Activated CD8-positive, alpha-beta T cell treated with anti-CD3 and anti-CD28 coated beads for 36 hours (primary cell): ENCODE data around the gene TGFBR2. TPM values are rescaled to one million over a fixed set of nuclear protein-coding genes. Genes with fewer than 3 reads are reported as not detected.

Experiments
- ATAC-seq: fragments of 200-7000 bp; cut with Tn5 transposase; one replicate; pipeline ENCODE4 v1.10.0; 2021; ENCODE audit warnings: mild to moderate bottlenecking, moderate library complexity
- CTCF ChIA-PET: fragments of 350-600 bp; sonication (Branson Sonifier 250); formaldehyde crosslinking; loops from one replicate; lab custom pipeline; 2021; ENCODE audit warnings: antibody characterized with exemption; lab: Charles Lee
- POLR2A ChIA-PET: fragments of 350-600 bp; sonication (Branson Sonifier 250); formaldehyde crosslinking; loops from one replicate; lab custom pipeline; 2021; ENCODE audit warnings: antibody characterized with exemption; lab: Charles Lee
- DNase-seq: peaks from one replicate; pipeline ENCODE4 v3.0.0-alpha.2; 2020
- H3K27ac Mint-ChIP-seq: one replicate; pipeline ENCODE4 v1.8.0; 2021; ENCODE audit warnings: mild to moderate bottlenecking, mixed read lengths
- H3K27me3 Mint-ChIP-seq: one replicate; pipeline ENCODE4 v1.8.0; 2021; ENCODE audit warnings: mixed read lengths
- H3K36me3 Mint-ChIP-seq: one replicate; pipeline ENCODE4 v1.8.0; 2021; ENCODE audit warnings: low read depth, mixed read lengths
- H3K4me1 Mint-ChIP-seq: one replicate; pipeline ENCODE4 v1.8.0; 2021; ENCODE audit warnings: low read depth, mixed read lengths
- H3K4me3 Mint-ChIP-seq: one replicate; pipeline ENCODE4 v1.8.0; 2021; ENCODE audit warnings: mild to moderate bottlenecking, moderate library complexity, mixed read lengths
- H3K9me3 Mint-ChIP-seq: one replicate; pipeline ENCODE4 v1.8.0; 2021; ENCODE audit warnings: mixed read lengths
- intact Hi-C: fragments of 100-400 bp; cut with micrococcal nuclease; formaldehyde crosslinking; loops from one replicate; pipeline ENCODE4 v1.10.0; 2022
- total RNA-seq, 2 experiments: library from RNA; stranded (reverse); gene quantifications; one replicate each; pipeline ENCODE4 v1.2.3, GENCODE V29; 2021
- TF ChIP-seq, protein P1 (sequence below): fragments of 200-600 bp; IDR thresholded peaks from one replicate; pipeline ENCODE4 v1.8.0; 2022; ENCODE audit warnings: antibody characterized with exemption, mild to moderate bottlenecking

Gene TGFBR2
- total RNA-seq, 2 experiments from 2014 or later: 49.1 to 50.0 TPM

- Mint-ChIP-seq H3K27ac (no peak overlapping the region), H3K4me3 (no peak overlapping the region), H3K9me3 (no peaks in the 10 kb centered on the region), H3K36me3 (no peaks in the 10 kb centered on the region), H3K27me3 (no peaks in the 10 kb centered on the region), H3K4me1 (peaks cover 48% of the 10 kb centered on the region)
- TF ChIP-seq, protein P1, sequence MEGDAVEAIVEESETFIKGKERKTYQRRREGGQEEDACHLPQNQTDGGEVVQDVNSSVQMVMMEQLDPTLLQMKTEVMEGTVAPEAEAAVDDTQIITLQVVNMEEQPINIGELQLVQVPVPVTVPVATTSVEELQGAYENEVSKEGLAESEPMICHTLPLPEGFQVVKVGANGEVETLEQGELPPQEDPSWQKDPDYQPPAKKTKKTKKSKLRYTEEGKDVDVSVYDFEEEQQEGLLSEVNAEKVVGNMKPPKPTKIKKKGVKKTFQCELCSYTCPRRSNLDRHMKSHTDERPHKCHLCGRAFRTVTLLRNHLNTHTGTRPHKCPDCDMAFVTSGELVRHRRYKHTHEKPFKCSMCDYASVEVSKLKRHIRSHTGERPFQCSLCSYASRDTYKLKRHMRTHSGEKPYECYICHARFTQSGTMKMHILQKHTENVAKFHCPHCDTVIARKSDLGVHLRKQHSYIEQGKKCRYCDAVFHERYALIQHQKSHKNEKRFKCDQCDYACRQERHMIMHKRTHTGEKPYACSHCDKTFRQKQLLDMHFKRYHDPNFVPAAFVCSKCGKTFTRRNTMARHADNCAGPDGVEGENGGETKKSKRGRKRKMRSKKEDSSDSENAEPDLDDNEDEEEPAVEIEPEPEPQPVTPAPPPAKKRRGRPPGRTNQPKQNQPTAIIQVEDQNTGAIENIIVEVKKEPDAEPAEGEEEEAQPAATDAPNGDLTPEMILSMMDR: no peak
- ChIA-PET POLR2A (no interaction called here), CTCF (interaction anchor here (0.7 to 1.4 kb wide), 3 partner anchors 16 to 439 kb away, joined by 3 read pairs; no protein-coding TSS in a partner anchor)
- ATAC-seq (peak; percentile 38), DNase-seq (no peak)
- intact Hi-C loops: no loop called here
Measured at GRCh38 chr3:30730967-30731366, 124.6 kb downstream of the TGFBR2 start.

GRCh38 chr3:30733209-30733608 lies 126.8 kb downstream of the TGFBR2 start:
- intact Hi-C loops: no loop called here
- DNase-seq: no peak
- H3K36me3 Mint-ChIP-seq: no peaks in the 10 kb centered on the region
- ATAC-seq: no peak
- no peak overlapping the region for H3K27ac Mint-ChIP-seq
- H3K27me3 Mint-ChIP-seq: no peaks in the 10 kb centered on the region
- H3K4me3 Mint-ChIP-seq: no peak overlapping the region
- peaks cover 55% of the 10 kb centered on the region for H3K4me1 Mint-ChIP-seq
- ChIA-PET CTCF (interaction anchor here (1.6 to 2.6 kb wide), 2 partner anchors 10 to 13 kb away, joined by 6 read pairs; no protein-coding TSS in a partner anchor), POLR2A (no interaction called here)
- TF ChIP-seq, protein P1: no peak
- H3K9me3 Mint-ChIP-seq: no peaks in the 10 kb centered on the region

DNA sequence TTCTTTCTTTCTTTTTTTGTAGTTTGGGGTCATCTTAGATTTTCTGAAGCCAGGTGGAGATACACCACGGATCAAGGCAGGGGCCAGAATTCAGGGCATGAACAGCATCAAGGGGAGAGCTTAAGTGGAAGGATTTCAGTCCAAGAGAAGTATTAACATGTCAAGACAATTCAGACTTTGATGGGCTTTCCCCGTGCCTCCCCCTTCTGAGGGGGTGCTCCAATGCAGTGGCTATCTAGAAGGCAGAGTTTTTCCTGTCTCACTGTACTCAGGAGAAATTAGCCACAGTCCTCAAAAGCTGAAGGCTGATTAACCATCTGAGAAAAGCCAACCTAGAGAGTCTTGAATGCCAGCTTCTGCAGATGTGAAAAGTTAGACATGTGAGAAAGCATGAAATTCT lies 127.3 kb downstream of the TGFBR2 start:
- ATAC-seq (no peak), DNase-seq (no peak)
- H3K4me1 Mint-ChIP-seq: peaks cover 59% of the 10 kb centered on the region
- TF ChIP-seq, protein P1: no peak
- ChIA-PET CTCF (interaction anchor here (1.2 to 2.6 kb wide), 4 partner anchors 10 to 691 kb away, joined by 3 to 6 read pairs (median 4); no protein-coding TSS in a partner anchor), POLR2A (interaction anchor here (1.1 kb wide), 1 partner anchor 29 kb away, joined by 3 read pairs; no protein-coding TSS in a partner anchor)
- no peak overlapping the region for H3K27ac Mint-ChIP-seq
- no peaks in the 10 kb centered on the region for H3K27me3 Mint-ChIP-seq
- H3K4me3 Mint-ChIP-seq: no peak overlapping the region
- H3K36me3 Mint-ChIP-seq: no peaks in the 10 kb centered on the region
- no peaks in the 10 kb centered on the region for H3K9me3 Mint-ChIP-seq
- intact Hi-C loops: no loop called here

DNA sequence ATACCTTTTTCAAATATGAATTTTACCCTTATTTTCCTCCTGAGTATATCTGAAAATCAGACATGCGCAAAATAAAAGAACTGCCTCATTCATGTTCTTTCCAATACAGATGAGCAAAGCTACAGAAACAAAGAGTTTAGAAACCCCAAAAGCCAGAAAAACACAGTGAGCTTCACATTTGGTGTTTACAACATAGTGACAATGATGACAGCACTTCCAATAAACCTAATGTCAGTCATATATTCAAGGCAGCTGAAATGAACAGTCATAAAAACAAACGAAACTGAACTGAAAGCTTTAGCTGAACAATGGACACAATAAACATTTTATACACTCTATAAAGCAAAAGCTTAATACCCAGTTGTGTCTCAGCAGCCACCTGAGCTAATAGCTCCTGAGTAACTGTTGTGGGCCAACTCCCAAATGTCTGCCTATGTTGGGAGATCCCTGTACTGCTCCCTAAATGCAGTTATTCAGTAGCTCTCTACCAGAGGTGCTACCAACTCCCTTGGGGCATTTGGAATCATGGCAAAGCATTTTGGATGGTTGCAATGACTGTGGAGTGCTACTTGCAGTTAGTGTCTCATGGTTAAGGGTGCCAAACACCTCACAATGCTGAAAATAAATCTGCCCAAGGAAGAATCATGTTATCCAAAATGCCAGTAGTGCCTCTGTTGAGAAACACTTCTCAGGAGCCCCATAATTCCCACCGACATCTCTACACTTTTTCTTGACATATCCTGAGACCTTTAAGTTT lies 131.5 kb downstream of the TGFBR2 start:
- no peaks in the 10 kb centered on the region for H3K27me3 Mint-ChIP-seq
- intact Hi-C loops: no loop called here
- TF ChIP-seq, protein P1: no peak
- ChIA-PET CTCF (interaction anchor here (1.1 kb wide), 1 partner anchor 14 kb away, joined by 6 read pairs; no protein-coding TSS in a partner anchor), POLR2A (interaction anchor here (0.6 to 0.8 kb wide), 2 partner anchors 11 to 77 kb away, joined by 3 read pairs; no protein-coding TSS in a partner anchor)
- H3K4me3 Mint-ChIP-seq: no peak overlapping the region
- no peaks in the 10 kb centered on the region for H3K36me3 Mint-ChIP-seq
- DNase-seq: no peak
- ATAC-seq: peak; percentile 66
- H3K4me1 Mint-ChIP-seq: peaks cover 35% of the 10 kb centered on the region
- no peak overlapping the region for H3K27ac Mint-ChIP-seq
- no peaks in the 10 kb centered on the region for H3K9me3 Mint-ChIP-seq

GRCh38 chr3:30738605-30739004 lies 132.2 kb downstream of the TGFBR2 start:
- CTCF ChIA-PET: interaction anchor here (1.1 to 1.4 kb wide), 2 partner anchors 13 kb away, joined by 6 read pairs; no protein-coding TSS in a partner anchor
- POLR2A ChIA-PET: interaction anchor here (0.8 kb wide), 1 partner anchor 10 kb away, joined by 3 read pairs; no protein-coding TSS in a partner anchor
- Mint-ChIP-seq H3K27ac (no peak overlapping the region), H3K9me3 (no peaks in the 10 kb centered on the region), H3K36me3 (no peaks in the 10 kb centered on the region), H3K4me1 (peaks cover 37% of the 10 kb centered on the region), H3K4me3 (no peak overlapping the region), H3K27me3 (no peaks in the 10 kb centered on the region)
- intact Hi-C loops: no loop called here
- no peak for DNase-seq
- ATAC-seq: peak; percentile 57
- TF ChIP-seq, protein P1: no peak
